Stimulated activated CD8-positive, alpha-beta memory T cell treated with anti-CD3 and anti-CD28 coated beads, Interleukin-2, amount 100 ng/mL, for 1 hour (primary cell): ENCODE results near the gene STMN3.
"Not testable (repeated sequence)": the region's sequence is repeated elsewhere in the genome, so short reads cannot be mapped to it uniquely, and the experiment has no call there.

Experiments
- DNase-seq, 2 donors: peaks; one replicate each; pipeline ENCODE4 v3.0.0-alpha.2; 2020; ENCODE audit warnings: low read depth in 2 of 2

Gene STMN3

GRCh38 chr20:63657937-63658748 lies 4.9 kb upstream of the STMN3 start, which contains the start of gene RTEL1:
RTEL1 (plus strand) TSS chr20:63658312; CDS start chr20:63659403, 1,091 bp downstream.
- DNase-seq = peak; percentile 79 to 84

GRCh38 chr20:63657260-63657936 lies 4.2 kb upstream of the STMN3 start:
- DNase-seq = no peak

GRCh38 chr20:63656451-63656850 lies 3.2 kb upstream of the STMN3 start:
- no peak for DNase-seq

GRCh38 chr20:63655249-63655648 lies 2.0 kb upstream of the STMN3 start:
- no peak for DNase-seq

GRCh38 chr20:63653974-63654668 lies 897 bp upstream of the STMN3 start:
- DNase-seq = no peak

GRCh38 chr20:63652192-63652980 lies 838 bp downstream of the STMN3 start:
- DNase-seq = no peak

- DNase-seq = no peak
Observed at GRCh38 chr20:63651942-63652191, 1.4 kb downstream of the STMN3 start.

GRCh38 chr20:63650486-63650885 lies 2.7 kb downstream of the STMN3 start:
- DNase-seq = not testable (repeated sequence)

GRCh38 chr20:63648895-63649589 lies 4.2 kb downstream of the STMN3 start:
- no peak for DNase-seq

- no peak for DNase-seq
Observed at GRCh38 chr20:63648190-63648589, 5.0 kb downstream of the STMN3 start.

GRCh38 chr20:63645218-63645617 lies 8.0 kb downstream of the STMN3 start:
- no peak for DNase-seq

GRCh38 chr20:63643946-63644345 lies 9.3 kb downstream of the STMN3 start:
- DNase-seq = no peak

- no peak for DNase-seq
Observed at GRCh38 chr20:63643499-63643898, 9.7 kb downstream of the STMN3 start.

- no peak for DNase-seq
Observed at GRCh38 chr20:63642527-63643247, 10.5 kb downstream of the STMN3 start.

- DNase-seq = peak; percentile 93 to 98
Observed at GRCh38 chr20:63641792-63642523, 11.3 kb downstream of the STMN3 start.

GRCh38 chr20:63641146-63641791 lies 12.0 kb downstream of the STMN3 start:
- DNase-seq = no peak

GRCh38 chr20:63640686-63641085 lies 12.5 kb downstream of the STMN3 start:
- not testable (repeated sequence) for DNase-seq

- no peak for DNase-seq
Observed at GRCh38 chr20:63640086-63640485, 13.1 kb downstream of the STMN3 start.
